HG03103 (cell line): Measurements from ENCODE around the gene PPIF.

Source experiments
- ATAC-seq: cut with Tn5 transposase; IDR thresholded peaks from one replicate; pipeline ENCODE4 v1.9.1; 2021; ENCODE audit warnings: low read depth; ENCODE audit not compliant: unreplicated experiment

PPIF gene

GRCh38 chr10:79346388-79347225 lies 662 bp upstream of the PPIF start:
- no peak for ATAC-seq

GRCh38 chr10:79347894-79348639 lies 798 bp downstream of the PPIF start:
- peak; percentile 64 for ATAC-seq

- ATAC-seq: no peak
Measured at GRCh38 chr10:79348640-79348988, 1.3 kb downstream of the PPIF start.

GRCh38 chr10:79349072-79349491 lies 1.8 kb downstream of the PPIF start:
- no peak for ATAC-seq

- ATAC-seq: no peak
Measured at GRCh38 chr10:79349766-79350406, 2.6 kb downstream of the PPIF start.

- ATAC-seq: no peak
Measured at GRCh38 chr10:79350407-79351154, 3.3 kb downstream of the PPIF start.

- no peak for ATAC-seq
Measured at GRCh38 chr10:79351332-79351731, 4.1 kb downstream of the PPIF start.

- ATAC-seq: no peak
Measured at GRCh38 chr10:79352035-79352877, 5.0 kb downstream of the PPIF start.

- no peak for ATAC-seq
Measured at GRCh38 chr10:79353000-79353406, 5.7 kb downstream of the PPIF start.

- peak; percentile 7 for ATAC-seq
Measured at GRCh38 chr10:79353726-79354125, 6.5 kb downstream of the PPIF start.

GRCh38 chr10:79354141-79354540 lies 6.9 kb downstream of the PPIF start:
- peak; percentile 45 for ATAC-seq

GRCh38 chr10:79354615-79355014 lies 7.3 kb downstream of the PPIF start:
- no peak for ATAC-seq

- ATAC-seq: no peak
Measured at GRCh38 chr10:79355420-79356017, 8.2 kb downstream of the PPIF start.

GRCh38 chr10:79356104-79356503 lies 8.8 kb downstream of the PPIF start:
- no peak for ATAC-seq

GRCh38 chr10:79357180-79357579 lies 9.9 kb downstream of the PPIF start:
- no peak for ATAC-seq

- ATAC-seq: no peak
Measured at GRCh38 chr10:79358811-79359210, 11.5 kb downstream of the PPIF start.

GRCh38 chr10:79359816-79360498 lies 12.7 kb downstream of the PPIF start:
- ATAC-seq: no peak

- ATAC-seq: no peak
Measured at GRCh38 chr10:79360499-79361342, 13.5 kb downstream of the PPIF start.
